ENCODE measurements around the gene B3GNT9. TPM values are rescaled to one million over a fixed set of nuclear protein-coding genes. Genes with fewer than 3 reads are reported as not detected.

The B3GNT9 gene
- polyA plus RNA-seq, 3 donors from 2014 or later = 0.13 to 0.18 TPM; not detected in 1

- H3K36me3 Mint-ChIP-seq = no peaks in the 10 kb centered on the region
- no peak overlapping the region for H3K27ac Mint-ChIP-seq
- DNase-seq = no peak
- H3K9me3 Mint-ChIP-seq = no peaks in the 10 kb centered on the region
- no peak overlapping the region for H3K4me3 Mint-ChIP-seq
- no peaks in the 10 kb centered on the region for H3K4me1 Mint-ChIP-seq
- peaks cover 0 to 1% (median 0%) of the 10 kb centered on the region in 3 donors for H3K27me3 Mint-ChIP-seq (ENCODE audit: low read depth in 3 of 3)
These were observed 49.3 kb downstream of the B3GNT9 start for GRCh38 chr16:67101311-67102082.

GRCh38 chr16:67100569-67101310 lies 50.1 kb downstream of the B3GNT9 start:
- DNase-seq = peak in 1 of 3 donors; percentile 15
- Mint-ChIP-seq H3K4me3 (no peak overlapping the region), H3K9me3 (no peaks in the 10 kb centered on the region), H3K27me3 (ENCODE audit: low read depth in 3 of 3) (peaks cover 0 to 1% (median 0%) of the 10 kb centered on the region in 3 donors), H3K4me1 (no peaks in the 10 kb centered on the region), H3K36me3 (no peaks in the 10 kb centered on the region), H3K27ac (peak overlapping the region in 1 of 6 donors; percentile 10)

DNA sequence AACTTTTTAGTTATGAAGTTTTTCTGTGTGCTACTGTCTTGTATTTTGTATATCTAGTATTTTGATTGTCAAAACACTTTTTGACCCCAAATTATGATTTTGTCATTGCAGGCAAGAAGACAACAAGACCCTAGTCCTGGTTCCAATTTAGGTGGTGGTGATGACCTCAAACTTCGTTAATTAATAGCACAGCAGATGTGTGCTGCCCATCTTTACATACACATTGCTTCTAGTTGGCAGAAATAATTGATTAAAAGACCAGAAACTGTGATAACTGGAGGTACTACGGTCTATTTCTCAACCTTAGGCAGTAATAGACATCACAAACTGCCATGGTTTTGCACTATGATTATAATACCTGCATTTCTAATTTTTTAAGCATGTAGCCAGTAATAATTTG lies 52.2 kb downstream of the B3GNT9 start:
- no peaks in the 10 kb centered on the region for H3K9me3 Mint-ChIP-seq
- peaks cover 0 to 1% (median 0%) of the 10 kb centered on the region in 3 donors for H3K27me3 Mint-ChIP-seq (ENCODE audit: low read depth in 3 of 3)
- H3K4me1 Mint-ChIP-seq = no peaks in the 10 kb centered on the region
- no peaks in the 10 kb centered on the region for H3K36me3 Mint-ChIP-seq
- no peak for DNase-seq
- no peak overlapping the region for H3K4me3 Mint-ChIP-seq
- H3K27ac Mint-ChIP-seq = no peak overlapping the region

Other genes with a start within 250 kb of the B3GNT9 start
- gene CDH16, start 232.1 kb downstream of the B3GNT9 start, polyA plus RNA-seq = not detected
- not detected for gene RRAD, start 225.5 kb downstream of the B3GNT9 start, polyA plus RNA-seq
- gene CIAO2B, start 216.6 kb downstream of the B3GNT9 start, polyA plus RNA-seq = 100 to 1,000 TPM; 125 to 157 (median 132) TPM
- gene CES2, start 215.5 kb downstream of the B3GNT9 start, polyA plus RNA-seq = 10 to 100 TPM; 13.8 to 26.2 (median 19.5) TPM
- gene CES3, start 189.7 kb downstream of the B3GNT9 start, polyA plus RNA-seq = not detected
- 1 to 10 TPM in 1 of 3 donors, under 1 TPM in 1, not detected in 1; 0.98 to 1.6 TPM for gene CES4A, start 162.4 kb downstream of the B3GNT9 start, polyA plus RNA-seq
- gene CBFB, start 121.8 kb downstream of the B3GNT9 start, polyA plus RNA-seq = 100 to 1,000 TPM in 1 of 3 donors, 10 to 100 TPM in 2; 93.5 to 118 (median 95.2) TPM
- 10 to 100 TPM in 2 of 3 donors, 1 to 10 TPM in 1; 5.7 to 15.1 (median 14.4) TPM for gene PHAF1, start 41.1 kb downstream of the B3GNT9 start, polyA plus RNA-seq
- 10 to 100 TPM; 44.9 to 53.7 (median 49.4) TPM for gene TRADD, start 8.9 kb upstream of the B3GNT9 start, polyA plus RNA-seq
- 1 to 10 TPM; 3.8 to 7.4 (median 5.7) TPM for gene FBXL8, start 9.0 kb upstream of the B3GNT9 start, polyA plus RNA-seq
- gene HSF4, start 13.7 kb upstream of the B3GNT9 start, polyA plus RNA-seq = not detected
- gene NOL3, start 19.5 kb upstream of the B3GNT9 start, polyA plus RNA-seq = under 1 TPM in 2 of 3 donors, not detected in 1; 0.18 to 0.47 TPM
- under 1 TPM in 1 of 3 donors, not detected in 2; 1.00 TPM for gene MATCAP1, start 33.0 kb upstream of the B3GNT9 start, polyA plus RNA-seq
- gene EXOC3L1, start 39.1 kb upstream of the B3GNT9 start, polyA plus RNA-seq = not detected
- gene E2F4, start 41.2 kb upstream of the B3GNT9 start, polyA plus RNA-seq = 10 to 100 TPM; 42.7 to 85.3 (median 76.0) TPM
- not detected for gene ELMO3, start 48.1 kb upstream of the B3GNT9 start, polyA plus RNA-seq
- 100 to 1,000 TPM; 104 to 154 (median 107) TPM for gene TMEM208, start 76.1 kb upstream of the B3GNT9 start, polyA plus RNA-seq
- gene FHOD1, start 96.5 kb upstream of the B3GNT9 start, polyA plus RNA-seq = 1 to 10 TPM; 3.5 to 8.2 (median 4.8) TPM
- gene SLC9A5, start 98.0 kb upstream of the B3GNT9 start, polyA plus RNA-seq = under 1 TPM in 1 of 3 donors, not detected in 2; 0.46 TPM
- 1 to 10 TPM; 3.7 to 8.1 (median 5.3) TPM for gene PLEKHG4, start 128.5 kb upstream of the B3GNT9 start, polyA plus RNA-seq
- gene KCTD19, start 175.7 kb upstream of the B3GNT9 start, polyA plus RNA-seq = not detected
- gene LRRC36, start 175.8 kb upstream of the B3GNT9 start, polyA plus RNA-seq = not detected
- gene TPPP3, start 242.5 kb upstream of the B3GNT9 start, polyA plus RNA-seq = under 1 TPM in 2 of 3 donors, not detected in 1; 0.22 to 0.78 TPM

All from immature natural killer cell (primary cell).